DND-41 (cell line): ENCODE data around the gene GRID2.

ENCODE experiments used
- ATAC-seq: fragments of 200-7000 bp; cut with Tn5 transposase; 3 replicates; pipeline ENCODE4 v1.9.1; 2021; ENCODE audit warnings: low read depth; ENCODE audit not compliant: insufficient read depth
- DNase-seq: peaks from one replicate; pipeline ENCODE4 v3.0.0-alpha.2; 2020
- H2AFZ ChIP-seq: 2 replicates; pipeline ENCODE4 v1.6.0; 2012; ENCODE audit warnings: low read depth, low read length
- H3K27ac ChIP-seq: 2 replicates; pipeline ENCODE4 v1.5.1; 2012; ENCODE audit warnings: low read length, inconsistent platforms
- H3K27me3 ChIP-seq: fragments of 200-600 bp; sonication (generic); 2 replicates; pipeline ENCODE4 v1.6.0; 2012; ENCODE audit warnings: low read length, mild to moderate bottlenecking, inconsistent platforms; ENCODE audit not compliant: insufficient read depth, poor library complexity
- H3K36me3 ChIP-seq: 2 replicates; pipeline ENCODE4 v1.5.1; 2012; ENCODE audit warnings: low read length, inconsistent platforms; ENCODE audit not compliant: insufficient read depth
- H3K4me1 ChIP-seq: 2 replicates; pipeline ENCODE4 v1.5.1; 2012; ENCODE audit warnings: mild to moderate bottlenecking, low read length; ENCODE audit not compliant: insufficient read depth
- H3K4me2 ChIP-seq: 2 replicates; pipeline ENCODE4 v1.6.0; 2012; ENCODE audit warnings: mild to moderate bottlenecking, moderate library complexity, low read length, inconsistent platforms; ENCODE audit not compliant: insufficient read depth
- H3K4me3 ChIP-seq, 2 experiments: fragments of 200-600 bp in 1 of 2; shearing (Covaris generic) in 1 of 2; 2 replicates each; pipeline ENCODE4 v1.5.1; 2012 to 2016; ENCODE audit warnings: inconsistent platforms in 2 of 2, low read length in 2 of 2, mild to moderate bottlenecking in 2 of 2, low read depth in 1 of 2, moderate library complexity in 1 of 2
- H3K79me2 ChIP-seq: 2 replicates; pipeline ENCODE4 v1.6.0; 2012; ENCODE audit warnings: low read length, inconsistent platforms; ENCODE audit not compliant: insufficient read depth
- H3K9ac ChIP-seq: 2 replicates; pipeline ENCODE4 v1.6.0; 2012; ENCODE audit warnings: low read depth, mild to moderate bottlenecking, inconsistent platforms, low read length, moderate library complexity
- H3K9me3 ChIP-seq: 2 replicates; pipeline ENCODE4 v1.5.1; 2012; ENCODE audit warnings: low read length, moderate library complexity, mild to moderate bottlenecking, inconsistent platforms; ENCODE audit not compliant: insufficient read depth, severe bottlenecking
- H4K20me1 ChIP-seq: 2 replicates; pipeline ENCODE4 v1.6.0; 2012; ENCODE audit warnings: low read length; ENCODE audit not compliant: insufficient read depth
- CTCF ChIP-seq: IDR thresholded peaks from 2 replicates; pipeline ENCODE4 v1.5.1; 2012; ENCODE audit warnings: borderline replicate concordance, low read length, moderate library complexity, mild to moderate bottlenecking; ENCODE audit not compliant: poor library complexity, severe bottlenecking; ENCODE audit errors: extremely low read depth
- EZH2 ChIP-seq: IDR thresholded peaks from 3 replicates; pipeline ENCODE4 v1.6.1; 2012; ENCODE audit warnings: borderline replicate concordance, low read depth, mild to moderate bottlenecking, moderate library complexity, low read length, inconsistent platforms; ENCODE audit not compliant: severe bottlenecking

Gene GRID2

GRCh38 chr4:92346289-92346688 lies 42.5 kb downstream of the GRID2 start:
- H3K9me3 ChIP-seq: no peaks in the 10 kb centered on the region
- no peak for ATAC-seq
- no peaks in the 10 kb centered on the region for H3K36me3 ChIP-seq
- H3K27me3 ChIP-seq: no peaks in the 10 kb centered on the region
- no peaks in the 10 kb centered on the region for H3K79me2 ChIP-seq
- H3K9ac ChIP-seq: no peak overlapping the region
- DNase-seq: no peak
- no peaks in the 10 kb centered on the region for H4K20me1 ChIP-seq
- H3K4me1 ChIP-seq: no peaks in the 10 kb centered on the region
- H2AFZ ChIP-seq: no peak overlapping the region
- TF ChIP-seq EZH2 (no peak), CTCF (no peak)
- H3K4me2 ChIP-seq: no peak overlapping the region
- no peak overlapping the region for H3K27ac ChIP-seq
- no peak overlapping the region for H3K4me3 ChIP-seq

- H3K27me3 ChIP-seq: no peaks in the 10 kb centered on the region
- H3K9ac ChIP-seq: no peak overlapping the region
- TF ChIP-seq EZH2: no peak
- TF ChIP-seq CTCF: no peak
- no peak for ATAC-seq
- no peaks in the 10 kb centered on the region for H3K4me1 ChIP-seq
- H3K36me3 ChIP-seq: no peaks in the 10 kb centered on the region
- no peak overlapping the region for H2AFZ ChIP-seq
- no peak overlapping the region for H3K4me3 ChIP-seq
- no peaks in the 10 kb centered on the region for H3K79me2 ChIP-seq
- no peaks in the 10 kb centered on the region for H3K9me3 ChIP-seq
- H3K4me2 ChIP-seq: no peak overlapping the region
- H4K20me1 ChIP-seq: no peaks in the 10 kb centered on the region
- H3K27ac ChIP-seq: no peak overlapping the region
- no peak for DNase-seq
These were observed 54.2 kb downstream of the GRID2 start for GRCh38 chr4:92357966-92358365.

DNA sequence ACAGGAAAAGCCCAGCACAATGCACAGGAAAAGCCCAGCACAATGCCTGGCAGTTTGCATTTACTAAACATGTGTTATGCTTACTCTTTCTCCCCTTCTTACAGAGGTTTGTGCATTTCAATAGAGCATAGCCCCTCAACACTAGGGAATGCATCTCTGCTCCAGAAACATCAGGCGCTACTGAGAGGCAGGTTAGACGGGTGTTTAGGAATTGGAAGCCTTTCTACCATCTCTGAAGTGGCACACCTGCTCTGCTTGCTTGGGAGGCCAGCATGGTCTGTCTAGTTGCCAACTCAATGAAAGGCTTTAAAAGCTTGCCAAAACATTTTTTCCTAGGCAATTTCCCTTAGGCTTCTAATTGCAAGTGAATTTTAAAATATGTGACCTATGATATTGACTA lies 55.7 kb downstream of the GRID2 start:
- H3K4me3 ChIP-seq: no peak overlapping the region
- H3K9me3 ChIP-seq: no peaks in the 10 kb centered on the region
- H3K4me2 ChIP-seq: no peak overlapping the region
- H2AFZ ChIP-seq: no peak overlapping the region
- DNase-seq (no peak), ATAC-seq (no peak)
- H3K9ac ChIP-seq: no peak overlapping the region
- no peak overlapping the region for H3K27ac ChIP-seq
- no peaks in the 10 kb centered on the region for H3K4me1 ChIP-seq
- H3K79me2 ChIP-seq: no peaks in the 10 kb centered on the region
- no peak for TF ChIP-seq CTCF
- TF ChIP-seq EZH2: no peak
- no peaks in the 10 kb centered on the region for H4K20me1 ChIP-seq
- H3K27me3 ChIP-seq: no peaks in the 10 kb centered on the region
- no peaks in the 10 kb centered on the region for H3K36me3 ChIP-seq

DNA sequence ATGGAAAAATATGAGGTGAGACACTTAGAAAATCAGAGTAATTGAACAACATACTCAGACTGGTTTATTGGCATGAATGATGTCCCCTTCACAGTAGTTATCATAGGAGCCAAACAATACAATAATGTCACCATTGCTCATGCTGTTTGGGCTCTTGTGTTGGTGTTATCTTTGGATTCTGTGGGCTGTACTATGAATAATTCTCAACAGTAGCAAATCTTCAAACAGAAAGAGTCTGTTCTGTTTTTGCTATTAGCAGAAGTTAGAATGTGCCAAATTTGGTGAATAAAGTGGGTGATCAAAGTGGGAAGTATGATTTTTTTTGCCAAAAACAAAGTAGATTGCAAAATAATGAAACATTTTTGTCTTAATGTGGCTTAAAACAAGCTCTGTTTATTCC lies 58.3 kb downstream of the GRID2 start:
- H3K27ac ChIP-seq: no peak overlapping the region
- DNase-seq (no peak), ATAC-seq (no peak)
- TF ChIP-seq EZH2: no peak
- TF ChIP-seq CTCF: no peak
- H3K9ac ChIP-seq: no peak overlapping the region
- no peaks in the 10 kb centered on the region for H3K4me1 ChIP-seq
- no peak overlapping the region for H2AFZ ChIP-seq
- no peaks in the 10 kb centered on the region for H3K79me2 ChIP-seq
- H3K9me3 ChIP-seq: no peaks in the 10 kb centered on the region
- H3K4me3 ChIP-seq: no peak overlapping the region
- H3K4me2 ChIP-seq: no peak overlapping the region
- no peaks in the 10 kb centered on the region for H3K36me3 ChIP-seq
- H4K20me1 ChIP-seq: no peaks in the 10 kb centered on the region
- H3K27me3 ChIP-seq: no peaks in the 10 kb centered on the region
